ENCODE results near the gene NGDN.

DNA sequence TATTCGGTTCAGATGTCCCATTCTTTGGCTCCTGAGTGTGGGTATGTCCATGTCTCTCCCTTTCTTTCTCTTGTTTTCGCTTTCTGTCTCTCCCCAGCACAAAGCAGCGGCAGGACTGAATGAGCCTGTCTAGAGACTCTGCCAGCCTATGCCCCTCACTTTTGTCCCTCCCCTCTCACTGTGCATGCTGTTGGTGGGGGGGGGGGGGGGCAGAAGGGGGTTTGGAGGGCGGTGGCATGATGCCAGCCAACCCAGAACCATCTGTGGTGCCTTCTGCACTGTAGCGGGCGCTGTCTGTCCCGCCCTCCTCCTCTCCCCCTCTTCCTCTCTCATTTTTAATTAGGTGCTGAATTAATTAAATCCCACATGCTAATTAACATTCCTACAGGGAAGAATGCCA lies 17.7 kb downstream of the NGDN start:
- TF ChIP-seq FOS (IDR thresholded peaks at IDR 0.05; ENCODE audit: low read depth, low read length) = no peak
- no peak for TF ChIP-seq CTCF (conservative IDR thresholded peaks at IDR 0.05; ENCODE audit: low read depth, low read length)
- TF ChIP-seq MXI1 (IDR thresholded peaks at IDR 0.05; ENCODE audit: borderline replicate concordance, low read depth, low read length) = no peak
- TF ChIP-seq SMC3 (IDR thresholded peaks at IDR 0.05; ENCODE audit: low read depth, low read length) = no peak
- no peak for TF ChIP-seq BHLHE40 (IDR thresholded peaks at IDR 0.05; ENCODE audit: low read depth, low read length)
- TF ChIP-seq RAD21 (IDR thresholded peaks at IDR 0.05; ENCODE audit: low read length) = no peak

Data from IMR-90 (cell line).